HG02973 (cell line): Measurements from ENCODE around the gene USP35.
"Not testable (repeated sequence)": the region's sequence is repeated elsewhere in the genome, so short reads cannot be mapped to it uniquely, and the experiment has no call there.

ENCODE experiments used
- ATAC-seq: cut with Tn5 transposase; IDR thresholded peaks from one replicate; pipeline ENCODE4 v1.9.1; 2021; ENCODE audit warnings: moderate library complexity; ENCODE audit not compliant: unreplicated experiment

Gene USP35

GRCh38 chr11:78228467-78228866 is 39.7 kb downstream of the USP35 start:
- ATAC-seq = no peak

GRCh38 chr11:78229106-78229505 is 40.4 kb downstream of the USP35 start:
- ATAC-seq = no peak

- no peak for ATAC-seq
Measured at GRCh38 chr11:78230161-78230877, 41.6 kb downstream of the USP35 start.

GRCh38 chr11:78231962-78232501 is 43.3 kb downstream of the USP35 start:
- no peak for ATAC-seq

- not testable (repeated sequence) for ATAC-seq
Measured at GRCh38 chr11:78233046-78233445, 44.3 kb downstream of the USP35 start.

- no peak for ATAC-seq
Measured at GRCh38 chr11:78234006-78234405, 45.3 kb downstream of the USP35 start.

- ATAC-seq = no peak
Measured at GRCh38 chr11:78237293-78238046, 48.8 kb downstream of the USP35 start.

GRCh38 chr11:78239781-78240180 is 51.1 kb downstream of the USP35 start:
- ATAC-seq = no peak

GRCh38 chr11:78241475-78241874 is 52.8 kb downstream of the USP35 start:
- ATAC-seq = no peak

GRCh38 chr11:78244080-78244479 is 55.4 kb downstream of the USP35 start:
- no peak for ATAC-seq

GRCh38 chr11:78244546-78245255 is 56.0 kb downstream of the USP35 start:
- no peak for ATAC-seq

- ATAC-seq = no peak
Measured at GRCh38 chr11:78248191-78248590, 59.5 kb downstream of the USP35 start.

GRCh38 chr11:78248903-78249302 is 60.2 kb downstream of the USP35 start:
- ATAC-seq = no peak

- ATAC-seq = no peak
Measured at GRCh38 chr11:78250099-78250498, 61.4 kb downstream of the USP35 start.

GRCh38 chr11:78251083-78251775 is 62.5 kb downstream of the USP35 start:
- no peak for ATAC-seq

GRCh38 chr11:78253797-78254196 is 65.1 kb downstream of the USP35 start:
- ATAC-seq = no peak

- ATAC-seq = no peak
Measured at GRCh38 chr11:78254268-78254667, 65.5 kb downstream of the USP35 start.

- ATAC-seq = no peak
Measured at GRCh38 chr11:78255919-78256318, 67.2 kb downstream of the USP35 start.

- no peak for ATAC-seq
Measured at GRCh38 chr11:78256962-78257361, 68.2 kb downstream of the USP35 start.

- ATAC-seq = no peak
Measured at GRCh38 chr11:78257654-78258053, 68.9 kb downstream of the USP35 start.
